CD4-positive, alpha-beta T cell treated with Interleukin-15 for 4 hours (primary cell): ENCODE data around the gene KCNAB3.

Experiments used
- DNase-seq: peaks from one replicate; pipeline ENCODE4 v3.0.0-alpha.2; 2020; ENCODE audit warnings: low spot score

Gene KCNAB3

GRCh38 chr17:7903154-7904103, 26.2 kb downstream of the KCNAB3 start:
- DNase-seq: no peak

DNA sequence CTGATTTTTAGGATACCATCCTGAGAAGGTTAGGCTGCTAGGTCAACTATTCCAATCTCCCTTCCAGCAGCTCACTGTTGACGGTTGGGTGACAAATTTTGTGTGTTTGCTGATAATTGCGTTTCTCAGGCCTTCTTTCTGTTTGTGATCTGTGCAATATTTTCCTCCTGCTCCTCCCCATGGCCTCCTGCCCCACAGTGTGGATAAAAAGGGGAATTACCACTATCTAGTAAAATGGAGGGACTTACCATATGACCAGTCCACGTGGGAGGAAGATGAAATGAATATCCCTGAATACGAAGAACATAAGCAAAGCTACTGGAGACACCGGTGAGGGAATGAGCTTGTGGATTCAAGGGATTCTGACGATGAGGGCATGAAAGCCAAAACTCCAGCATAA, 31.9 kb downstream of the KCNAB3 start:
- DNase-seq: peak; percentile 23

DNA sequence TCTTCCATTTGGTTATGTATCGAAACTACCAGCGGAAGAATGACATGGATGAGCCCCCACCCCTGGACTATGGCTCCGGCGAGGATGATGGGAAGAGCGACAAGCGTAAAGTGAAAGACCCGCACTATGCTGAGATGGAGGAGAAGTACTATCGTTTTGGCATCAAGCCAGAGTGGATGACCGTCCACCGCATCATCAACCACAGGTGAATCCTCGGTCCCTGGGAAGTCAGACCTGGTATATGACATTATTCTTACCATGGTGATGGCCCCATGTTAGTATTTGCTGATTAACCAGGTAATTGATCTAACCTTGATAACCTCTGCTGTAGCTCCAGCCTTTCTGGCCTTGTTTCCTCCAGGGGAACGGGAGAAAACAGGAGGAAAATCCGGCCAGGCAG, 32.6 kb downstream of the KCNAB3 start:
- no peak for DNase-seq

DNA sequence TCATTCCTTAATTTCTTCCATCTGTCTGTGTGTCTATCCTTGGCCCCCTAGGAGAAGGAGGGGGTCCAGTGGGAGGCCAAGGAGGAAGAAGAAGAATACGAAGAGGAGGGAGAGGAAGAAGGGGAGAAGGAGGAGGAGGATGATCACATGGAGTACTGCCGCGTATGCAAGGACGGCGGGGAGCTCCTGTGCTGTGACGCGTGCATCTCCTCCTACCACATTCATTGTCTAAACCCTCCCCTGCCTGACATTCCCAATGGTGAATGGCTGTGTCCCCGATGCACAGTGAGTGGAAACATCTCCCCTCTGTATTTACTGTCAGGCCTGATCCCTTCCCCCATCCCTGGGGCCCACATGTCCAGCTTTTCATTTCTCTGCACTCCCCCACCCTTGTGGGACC, 34.8 kb downstream of the KCNAB3 start:
- DNase-seq: no peak

- DNase-seq: no peak
Observed at GRCh38 chr17:7894226-7894625, 35.4 kb downstream of the KCNAB3 start.

GRCh38 chr17:7893187-7893880, 36.3 kb downstream of the KCNAB3 start:
- DNase-seq: no peak

- peak; percentile 33 for DNase-seq
Observed at GRCh38 chr17:7889166-7889955, 40.3 kb downstream of the KCNAB3 start.

DNA sequence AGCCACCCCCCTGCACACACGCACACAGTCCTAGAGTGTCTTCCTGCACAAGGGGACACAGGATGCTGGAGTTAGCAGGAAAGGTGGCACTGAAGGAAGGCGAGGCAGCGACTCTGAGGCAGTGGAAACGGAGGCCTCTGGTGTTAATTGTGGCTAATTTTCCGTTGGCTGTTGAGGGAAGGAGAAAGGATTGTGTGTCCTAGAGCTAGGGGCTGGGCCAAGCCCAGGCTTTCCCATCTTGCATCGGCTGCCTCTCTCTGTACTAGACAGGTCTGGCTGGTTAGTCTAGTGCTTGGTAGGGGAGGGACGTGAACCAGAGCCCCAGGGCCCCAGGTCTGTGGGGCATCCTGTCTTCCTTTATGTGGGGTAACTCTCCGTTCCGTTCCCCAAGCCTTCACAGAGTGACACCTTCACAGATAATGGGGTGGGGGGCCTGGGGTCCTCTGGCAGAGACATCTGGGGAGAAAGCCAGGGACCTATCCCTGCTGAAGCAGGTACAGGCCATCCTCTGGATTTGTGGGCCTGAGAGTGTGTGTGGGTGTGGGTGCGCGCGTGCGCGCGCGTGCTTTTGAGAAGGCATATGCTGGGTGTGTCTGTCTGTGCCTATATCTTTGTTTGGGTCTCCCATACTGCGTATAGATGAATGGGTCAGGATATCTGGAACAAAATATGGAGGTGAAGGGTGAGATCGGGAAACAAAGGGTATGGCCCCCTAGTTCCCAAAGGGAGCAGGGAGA, 41.3 kb downstream of the KCNAB3 start, which contains the start of gene CHD3:
TSS of gene CHD3 (plus strand) at position 606 of the 737 bp plus-strand sequence. CDS start 212 bp downstream, outside the sequence.
- DNase-seq: peak; percentile 31

DNA sequence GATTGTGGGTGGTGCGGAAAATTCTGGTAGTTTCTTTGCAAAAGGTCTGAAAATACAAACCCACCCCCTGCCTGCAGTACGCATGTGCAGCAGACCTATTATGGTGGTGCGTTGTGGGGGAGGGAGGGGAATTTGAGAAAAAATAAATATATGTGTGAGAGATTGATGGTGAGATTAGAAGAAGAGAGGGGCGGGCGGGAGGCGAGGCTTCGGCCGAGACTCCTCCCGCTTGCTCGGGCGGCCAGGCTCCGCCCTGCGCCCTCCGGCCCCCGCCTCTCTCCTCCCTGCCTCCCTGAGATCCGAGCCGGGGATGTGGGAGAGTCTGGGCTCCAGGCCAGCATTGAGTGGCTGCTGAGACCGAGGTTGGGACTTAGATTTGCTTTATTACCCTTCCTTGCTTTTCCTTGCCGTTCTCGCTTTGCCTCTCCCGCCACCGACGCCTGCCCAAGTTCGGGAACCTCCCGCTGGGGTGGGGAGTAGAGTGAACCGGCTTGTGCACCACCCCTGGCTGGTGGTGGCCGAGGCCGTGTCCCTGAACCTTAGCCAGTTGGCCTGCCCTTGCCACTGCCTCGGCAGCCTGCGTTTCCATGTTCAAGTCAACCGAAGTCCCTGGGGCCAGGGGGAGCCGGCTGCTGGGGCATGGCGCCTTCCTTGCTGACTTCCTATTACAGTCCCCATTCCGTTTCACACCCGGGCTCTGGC, 42.0 kb downstream of the KCNAB3 start:
- DNase-seq: peak; percentile 96

- DNase-seq: no peak
Observed at GRCh38 chr17:7887038-7887481, 42.6 kb downstream of the KCNAB3 start.

DNA sequence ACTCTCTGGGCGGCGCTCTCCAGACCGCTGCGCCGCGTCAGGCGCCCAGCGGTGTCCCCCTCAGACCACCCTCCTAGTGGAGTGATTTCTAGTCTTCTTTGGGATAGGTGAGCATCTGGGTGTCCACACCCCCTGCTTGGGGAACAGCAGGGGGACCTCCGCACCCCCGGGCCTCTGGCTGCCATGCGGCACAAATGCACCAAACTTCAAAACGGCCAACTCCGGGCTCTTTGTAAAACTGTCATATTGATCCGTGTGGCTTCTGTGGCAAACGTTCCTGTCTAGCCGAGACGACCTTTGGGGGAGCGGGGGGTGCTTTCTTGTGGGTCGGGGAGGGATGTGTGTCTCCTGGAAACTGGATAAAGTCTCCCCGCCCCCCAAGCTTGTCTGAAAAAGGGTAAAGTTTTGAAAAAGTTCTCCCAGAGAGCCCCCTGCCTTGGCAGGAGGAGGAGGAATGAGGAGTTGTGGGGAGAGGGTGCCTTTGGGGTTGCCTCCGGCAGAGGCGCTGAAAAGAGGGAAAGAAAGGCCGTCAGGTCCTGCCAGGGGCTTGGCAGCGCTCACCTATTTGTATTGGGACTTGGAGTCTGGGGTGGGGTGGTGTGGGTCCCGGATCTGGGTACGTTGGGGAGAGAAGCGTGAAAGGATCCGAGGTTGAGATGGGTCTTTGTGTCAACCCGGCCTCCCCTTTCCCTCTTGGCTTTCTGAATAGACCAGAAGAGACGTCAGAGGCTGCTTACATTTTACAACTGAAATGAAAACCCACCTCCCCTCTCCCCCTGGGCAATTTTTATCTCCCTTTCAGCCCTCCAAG, 43.2 kb downstream of the KCNAB3 start:
- peak; percentile 52 for DNase-seq

DNA sequence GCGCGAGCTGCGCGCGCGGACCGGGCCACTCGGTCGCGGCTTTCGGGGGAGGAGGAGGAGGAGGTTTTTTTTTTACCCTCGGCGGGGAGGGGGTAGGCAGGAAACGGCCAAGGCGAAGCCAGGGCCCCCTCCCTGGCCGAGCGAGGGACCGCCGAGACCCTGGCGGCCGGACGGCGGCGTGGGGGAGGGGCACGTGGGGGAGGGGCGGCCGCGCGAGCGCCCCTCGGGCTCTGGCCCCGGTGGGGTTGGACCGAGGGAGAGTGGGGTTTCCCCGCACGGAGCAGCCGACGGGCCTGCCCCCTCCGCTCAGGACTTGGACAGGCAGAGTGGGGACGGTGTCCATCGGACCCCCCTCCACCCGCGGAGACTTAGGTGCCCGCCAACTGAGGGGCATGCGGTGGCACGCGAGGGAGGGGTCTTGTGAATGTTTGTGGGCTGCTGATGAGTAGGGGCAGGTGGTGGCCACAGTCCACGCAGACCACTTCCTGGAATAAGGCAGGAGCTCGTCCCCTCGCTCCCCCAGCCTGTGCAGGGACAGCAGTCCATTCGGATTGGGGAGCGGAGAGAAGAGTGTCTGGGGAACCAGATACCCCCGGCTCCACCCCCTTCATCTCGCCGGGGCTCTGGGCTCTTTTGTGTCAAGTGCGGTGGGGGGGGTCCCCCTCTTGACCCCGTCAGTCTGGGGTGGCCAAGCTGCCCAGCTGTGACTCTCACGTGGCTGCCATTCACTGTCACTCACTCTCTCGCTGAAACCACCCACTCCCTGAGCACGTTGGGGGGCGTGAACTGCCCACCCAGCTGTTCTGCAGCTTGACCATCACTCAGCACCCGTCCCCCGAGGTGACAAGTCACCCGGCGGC, 44.1 kb downstream of the KCNAB3 start:
- DNase-seq: peak; percentile 24

DNA sequence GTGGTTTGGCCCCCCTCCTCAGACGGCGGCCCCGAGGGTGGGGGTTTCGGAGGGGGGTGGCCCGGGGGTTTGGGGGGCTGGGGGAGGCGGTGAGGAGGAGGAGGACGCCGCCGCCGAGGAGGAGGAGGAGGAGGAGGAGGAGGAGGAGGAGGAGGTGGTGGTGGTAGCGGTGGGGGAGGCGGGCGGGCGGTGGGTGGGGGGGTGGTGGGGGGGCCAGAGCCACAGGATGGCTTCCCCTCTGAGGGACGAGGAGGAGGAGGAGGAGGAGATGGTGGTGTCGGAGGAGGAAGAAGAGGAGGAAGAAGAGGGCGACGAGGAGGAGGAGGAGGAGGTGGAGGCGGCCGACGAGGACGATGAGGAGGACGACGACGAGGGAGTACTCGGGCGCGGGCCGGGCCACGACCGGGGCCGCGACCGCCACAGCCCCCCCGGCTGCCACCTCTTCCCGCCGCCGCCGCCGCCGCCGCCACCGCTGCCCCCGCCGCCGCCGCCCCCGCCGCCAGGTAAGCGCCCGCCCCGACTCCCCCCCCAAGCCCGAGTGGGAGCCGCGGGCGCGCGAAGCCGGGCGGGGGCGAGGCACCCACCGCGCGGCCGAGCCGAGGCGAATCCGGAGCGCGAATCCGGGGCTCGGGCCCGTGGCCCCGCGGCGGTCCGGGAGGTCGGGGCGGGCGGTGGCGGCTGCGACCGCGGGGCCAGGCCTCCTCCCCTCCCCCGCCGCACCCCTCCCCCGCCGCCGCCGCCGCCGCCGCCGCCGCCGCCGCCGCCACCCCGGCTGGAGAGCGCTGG, 44.9 kb downstream of the KCNAB3 start:
- peak; percentile 16 for DNase-seq

DNA sequence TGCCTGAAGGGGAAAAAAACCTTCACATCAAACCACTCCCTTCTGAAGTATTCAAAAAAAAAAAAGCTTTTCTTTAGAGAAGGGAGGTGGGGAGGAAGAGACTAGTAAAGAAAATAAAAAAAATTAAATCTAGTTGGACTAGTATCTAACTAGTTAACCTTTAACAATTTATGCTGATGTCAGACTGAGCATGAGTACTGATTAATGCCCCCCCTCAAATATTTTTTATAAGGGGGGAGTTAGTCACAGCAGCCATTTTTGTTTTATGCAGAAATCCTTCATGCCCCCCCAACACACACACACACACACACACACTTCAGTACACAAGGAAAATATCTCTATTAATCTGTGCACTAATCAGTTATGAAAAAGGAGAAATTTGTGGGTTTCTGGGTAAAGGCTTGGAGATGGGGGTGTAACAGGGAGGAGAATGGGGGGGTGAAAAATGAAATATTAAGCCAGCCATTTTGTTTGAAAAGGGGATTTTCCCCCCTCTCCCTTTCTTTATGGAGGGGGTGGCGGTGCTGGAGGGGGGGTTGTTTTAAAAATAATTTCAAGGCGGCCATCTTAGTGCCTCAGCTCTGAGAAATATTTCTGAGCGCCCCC, 45.8 kb downstream of the KCNAB3 start:
- peak; percentile 50 for DNase-seq

- no peak for DNase-seq
Observed at GRCh38 chr17:7882629-7883028, 47.0 kb downstream of the KCNAB3 start.

DNA sequence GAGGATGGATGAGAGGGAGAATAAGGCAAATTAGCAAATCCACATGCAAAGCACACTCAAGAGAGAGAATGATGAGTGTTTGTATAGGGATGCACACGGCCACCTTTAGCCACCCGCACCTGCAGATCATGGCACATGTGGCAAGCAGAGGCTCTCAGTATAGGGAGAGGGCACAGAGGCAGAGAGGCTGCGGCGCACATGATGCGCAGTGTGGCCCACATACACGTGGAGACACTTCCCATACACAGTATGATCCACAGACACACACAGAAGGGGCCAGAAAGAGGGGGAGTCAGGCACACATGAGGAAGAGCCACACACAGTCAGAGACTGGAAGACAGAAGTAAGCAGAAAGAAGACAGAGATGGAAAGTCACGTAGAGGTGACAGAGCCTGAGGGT, 47.6 kb downstream of the KCNAB3 start:
- DNase-seq: no peak

DNA sequence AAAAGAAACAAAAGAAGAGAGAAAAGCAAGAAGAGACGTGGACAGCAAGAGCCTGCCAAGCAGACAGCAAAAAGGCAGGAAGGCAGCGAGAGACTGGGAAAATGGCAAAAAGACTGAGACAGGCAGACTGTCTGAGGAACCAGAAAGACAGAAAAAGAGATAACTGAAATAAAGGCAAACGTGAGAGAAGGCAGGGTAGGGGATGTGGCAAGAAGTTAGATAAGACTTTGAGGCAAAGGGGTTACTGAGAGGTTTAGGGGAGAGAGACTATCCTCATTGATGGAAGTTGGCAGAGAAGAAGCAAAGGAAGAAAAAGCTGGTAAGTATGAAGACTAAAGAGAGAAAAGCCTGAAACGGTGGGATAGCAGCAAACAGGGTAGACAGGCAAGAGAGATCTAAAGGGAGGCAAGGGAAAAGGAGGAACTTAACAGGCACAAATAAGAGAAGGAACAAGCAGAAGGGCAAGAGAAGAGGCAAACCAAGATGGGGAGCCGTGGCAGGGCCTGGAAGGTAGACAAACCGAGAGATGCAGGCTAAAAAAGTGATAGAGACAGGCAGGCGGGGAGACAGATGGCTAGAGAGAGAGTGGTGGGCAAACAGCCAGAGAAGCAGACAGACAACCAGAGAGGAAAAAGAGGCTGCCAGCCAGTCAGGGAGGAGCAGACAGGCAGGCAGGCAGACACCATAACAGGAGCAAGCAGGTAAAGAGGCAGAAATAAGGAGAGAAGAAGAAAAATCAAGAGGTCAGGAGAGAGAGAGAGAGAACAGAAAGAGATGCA, 48.2 kb downstream of the KCNAB3 start:
- no peak for DNase-seq
